Measurements from ENCODE around the gene PA2G4.

DNA sequence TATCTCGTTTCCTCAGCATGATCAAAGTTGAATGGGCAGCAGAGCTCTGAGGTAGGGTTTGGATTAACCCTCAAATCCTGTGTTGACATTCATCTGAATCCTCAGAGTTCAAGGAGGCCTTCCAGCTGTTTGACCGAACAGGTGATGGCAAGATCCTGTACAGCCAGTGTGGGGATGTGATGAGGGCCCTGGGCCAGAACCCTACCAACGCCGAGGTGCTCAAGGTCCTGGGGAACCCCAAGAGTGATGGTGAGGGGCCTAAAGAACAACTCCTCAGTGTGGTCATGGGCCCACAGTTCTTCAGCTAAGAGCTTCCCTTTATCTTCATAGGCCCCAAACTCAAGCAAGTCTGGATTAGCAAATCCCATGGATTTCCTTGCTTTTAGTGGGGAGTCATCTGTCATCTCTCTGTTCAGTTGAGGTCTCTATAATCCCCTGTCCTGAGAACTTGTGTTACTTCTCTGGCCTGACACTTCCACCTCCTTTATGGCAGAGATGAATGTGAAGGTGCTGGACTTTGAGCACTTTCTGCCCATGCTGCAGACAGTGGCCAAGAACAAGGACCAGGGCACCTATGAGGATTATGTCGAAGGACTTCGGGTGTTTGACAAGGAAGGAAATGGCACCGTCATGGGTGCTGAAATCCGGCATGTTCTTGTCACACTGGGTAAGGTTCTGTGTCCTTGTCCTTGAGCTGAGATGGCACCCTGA, 55.3 kb downstream of the PA2G4 start:
- TF ChIP-seq, protein P1, sequence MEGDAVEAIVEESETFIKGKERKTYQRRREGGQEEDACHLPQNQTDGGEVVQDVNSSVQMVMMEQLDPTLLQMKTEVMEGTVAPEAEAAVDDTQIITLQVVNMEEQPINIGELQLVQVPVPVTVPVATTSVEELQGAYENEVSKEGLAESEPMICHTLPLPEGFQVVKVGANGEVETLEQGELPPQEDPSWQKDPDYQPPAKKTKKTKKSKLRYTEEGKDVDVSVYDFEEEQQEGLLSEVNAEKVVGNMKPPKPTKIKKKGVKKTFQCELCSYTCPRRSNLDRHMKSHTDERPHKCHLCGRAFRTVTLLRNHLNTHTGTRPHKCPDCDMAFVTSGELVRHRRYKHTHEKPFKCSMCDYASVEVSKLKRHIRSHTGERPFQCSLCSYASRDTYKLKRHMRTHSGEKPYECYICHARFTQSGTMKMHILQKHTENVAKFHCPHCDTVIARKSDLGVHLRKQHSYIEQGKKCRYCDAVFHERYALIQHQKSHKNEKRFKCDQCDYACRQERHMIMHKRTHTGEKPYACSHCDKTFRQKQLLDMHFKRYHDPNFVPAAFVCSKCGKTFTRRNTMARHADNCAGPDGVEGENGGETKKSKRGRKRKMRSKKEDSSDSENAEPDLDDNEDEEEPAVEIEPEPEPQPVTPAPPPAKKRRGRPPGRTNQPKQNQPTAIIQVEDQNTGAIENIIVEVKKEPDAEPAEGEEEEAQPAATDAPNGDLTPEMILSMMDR (IDR thresholded peaks at IDR 0.05; ENCODE audit: borderline replicate concordance, extremely low read depth, low read length, poor library complexity, severe bottlenecking): no peak
- TF ChIP-seq EZH2 (IDR thresholded peaks at IDR 0.05; ENCODE audit: borderline replicate concordance, low read depth, low read length, severe bottlenecking): no peak
